ENCODE data around the gene NCKAP5.

DNA sequence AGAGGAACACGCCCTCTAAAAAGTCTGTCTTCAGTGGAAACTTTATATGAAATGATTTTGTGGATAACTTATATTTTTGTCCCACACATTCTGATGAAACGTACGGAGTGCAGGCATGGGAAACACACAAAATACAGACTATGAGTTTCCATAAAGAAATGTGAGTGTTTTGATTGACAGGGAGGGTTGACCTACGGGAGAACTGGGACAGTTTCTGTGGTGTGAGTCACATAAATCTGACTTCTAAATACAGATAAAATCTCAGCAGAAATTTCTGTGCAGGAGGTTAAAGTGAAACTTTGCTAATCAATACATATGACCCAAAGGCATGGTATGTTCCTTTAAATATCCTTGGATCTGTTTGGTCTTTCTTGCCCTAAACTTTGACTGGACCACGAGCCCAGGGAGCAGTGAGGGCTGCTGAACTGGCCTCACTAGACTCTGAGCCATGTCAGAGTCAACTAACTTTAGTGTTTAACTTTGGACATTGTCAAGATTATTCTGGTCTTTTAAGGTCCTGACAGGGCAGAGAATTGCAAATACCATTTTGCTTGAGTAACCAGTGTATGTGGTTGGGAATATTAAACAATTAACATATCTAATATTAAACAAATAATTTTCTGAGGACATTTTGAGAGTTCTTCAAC lies 691.4 kb downstream of the NCKAP5 start:
- TF ChIP-seq POLR2A (IDR thresholded peaks at IDR 0.05) (no peak), CTCF (IDR thresholded peaks at IDR 0.05) (no peak)
